Measurements from ENCODE around the gene CUX1.
"Not testable (repeated sequence)": the region's sequence is repeated elsewhere in the genome, so short reads cannot be mapped to it uniquely, and the experiment has no call there.

Gene CUX1

GRCh38 chr7:102203218-102203617 lies 385.8 kb downstream of the CUX1 start:
- DNase-seq (ENCODE audit: low read depth in 2 of 3, low spot score in 1 of 3), result no peak

- DNase-seq (ENCODE audit: low read depth in 2 of 3, low spot score in 1 of 3), result no peak
Observed at GRCh38 chr7:102204212-102204611, 386.8 kb downstream of the CUX1 start.

- no peak for DNase-seq (ENCODE audit: low read depth in 2 of 3, low spot score in 1 of 3)
Observed at GRCh38 chr7:102205915-102206314, 388.5 kb downstream of the CUX1 start.

- no peak for DNase-seq (ENCODE audit: low read depth in 2 of 3, low spot score in 1 of 3)
Observed at GRCh38 chr7:102208826-102209225, 391.4 kb downstream of the CUX1 start.

- DNase-seq (ENCODE audit: low read depth in 2 of 3, low spot score in 1 of 3), result no peak
Observed at GRCh38 chr7:102210787-102211186, 393.4 kb downstream of the CUX1 start.

- DNase-seq (ENCODE audit: low read depth in 2 of 3, low spot score in 1 of 3), result no peak
Observed at GRCh38 chr7:102211590-102212550, 394.4 kb downstream of the CUX1 start.

GRCh38 chr7:102214477-102215072 lies 397.1 kb downstream of the CUX1 start:
- DNase-seq (ENCODE audit: low read depth in 2 of 3, low spot score in 1 of 3), result no peak

GRCh38 chr7:102215256-102215655 lies 397.8 kb downstream of the CUX1 start:
- no peak for DNase-seq (ENCODE audit: low read depth in 2 of 3, low spot score in 1 of 3)

GRCh38 chr7:102215711-102216110 lies 398.3 kb downstream of the CUX1 start:
- DNase-seq (ENCODE audit: low read depth in 2 of 3, low spot score in 1 of 3), result no peak

GRCh38 chr7:102216573-102217314 lies 399.3 kb downstream of the CUX1 start:
- DNase-seq (ENCODE audit: low read depth in 2 of 3, low spot score in 1 of 3), result no peak

GRCh38 chr7:102220229-102220850 lies 402.9 kb downstream of the CUX1 start:
- no peak for DNase-seq (ENCODE audit: low read depth in 2 of 3, low spot score in 1 of 3)

- no peak for DNase-seq (ENCODE audit: low read depth in 2 of 3, low spot score in 1 of 3)
Observed at GRCh38 chr7:102220960-102221800, 403.8 kb downstream of the CUX1 start.

GRCh38 chr7:102221961-102222360 lies 404.5 kb downstream of the CUX1 start:
- no peak for DNase-seq (ENCODE audit: low read depth in 2 of 3, low spot score in 1 of 3)

- DNase-seq (ENCODE audit: low read depth in 2 of 3, low spot score in 1 of 3), result no peak
Observed at GRCh38 chr7:102222445-102222844, 405.0 kb downstream of the CUX1 start.

GRCh38 chr7:102223184-102223583 lies 405.8 kb downstream of the CUX1 start:
- DNase-seq (ENCODE audit: low read depth in 2 of 3, low spot score in 1 of 3), result no peak

GRCh38 chr7:102225025-102225424 lies 407.6 kb downstream of the CUX1 start:
- DNase-seq (ENCODE audit: low read depth in 2 of 3, low spot score in 1 of 3), result no peak

- no peak for DNase-seq (ENCODE audit: low read depth in 2 of 3, low spot score in 1 of 3)
Observed at GRCh38 chr7:102227371-102227770, 409.9 kb downstream of the CUX1 start.

GRCh38 chr7:102228935-102229334 lies 411.5 kb downstream of the CUX1 start:
- no peak for DNase-seq (ENCODE audit: low read depth in 2 of 3, low spot score in 1 of 3)

GRCh38 chr7:102230162-102230561 lies 412.7 kb downstream of the CUX1 start:
- DNase-seq (ENCODE audit: low read depth in 2 of 3, low spot score in 1 of 3), result not testable (repeated sequence)

- DNase-seq (ENCODE audit: low read depth in 2 of 3, low spot score in 1 of 3), result no peak
Observed at GRCh38 chr7:102230593-102230992, 413.2 kb downstream of the CUX1 start.
